Measurements from ENCODE around the gene RNF208. TPM values are rescaled to one million over a fixed set of nuclear protein-coding genes. Genes with fewer than 3 reads are reported as not detected.

The RNF208 gene
- total RNA-seq, 1 donor from 2014 or later, result 5.8 TPM

DNA sequence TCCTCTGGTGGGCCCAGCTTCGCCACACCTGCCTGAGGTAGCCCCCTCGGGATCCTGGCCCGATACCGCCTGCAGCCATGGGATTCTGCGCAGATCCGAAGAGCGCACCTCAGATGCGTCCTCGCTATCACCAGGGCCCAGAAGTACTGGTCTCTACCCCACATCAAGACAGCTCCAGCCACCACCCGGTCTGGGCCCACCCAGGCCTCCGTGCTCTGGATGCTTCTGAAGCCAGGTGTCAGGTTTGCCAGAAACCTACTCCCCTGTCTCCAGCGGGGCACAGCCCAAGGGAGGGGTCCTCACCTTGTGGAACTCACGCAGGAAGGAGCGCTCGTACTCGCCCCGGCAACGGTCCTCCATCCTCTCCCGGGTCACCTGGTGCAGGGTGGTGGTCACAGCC lies 36.1 kb downstream of the RNF208 start:
- ATAC-seq (no peak), DNase-seq (no peak)
- Histone ChIP-seq H3K4me3 (no peak overlapping the region), H3K27me3 (ENCODE audit: low read depth) (no peaks in the 10 kb centered on the region), H3K4me1 (peaks cover 49% of the 10 kb centered on the region), H3K27ac (no peak overlapping the region), H3K36me3 (peaks cover 69% of the 10 kb centered on the region), H3K9me3 (no peaks in the 10 kb centered on the region)
- TF ChIP-seq, protein P1, sequence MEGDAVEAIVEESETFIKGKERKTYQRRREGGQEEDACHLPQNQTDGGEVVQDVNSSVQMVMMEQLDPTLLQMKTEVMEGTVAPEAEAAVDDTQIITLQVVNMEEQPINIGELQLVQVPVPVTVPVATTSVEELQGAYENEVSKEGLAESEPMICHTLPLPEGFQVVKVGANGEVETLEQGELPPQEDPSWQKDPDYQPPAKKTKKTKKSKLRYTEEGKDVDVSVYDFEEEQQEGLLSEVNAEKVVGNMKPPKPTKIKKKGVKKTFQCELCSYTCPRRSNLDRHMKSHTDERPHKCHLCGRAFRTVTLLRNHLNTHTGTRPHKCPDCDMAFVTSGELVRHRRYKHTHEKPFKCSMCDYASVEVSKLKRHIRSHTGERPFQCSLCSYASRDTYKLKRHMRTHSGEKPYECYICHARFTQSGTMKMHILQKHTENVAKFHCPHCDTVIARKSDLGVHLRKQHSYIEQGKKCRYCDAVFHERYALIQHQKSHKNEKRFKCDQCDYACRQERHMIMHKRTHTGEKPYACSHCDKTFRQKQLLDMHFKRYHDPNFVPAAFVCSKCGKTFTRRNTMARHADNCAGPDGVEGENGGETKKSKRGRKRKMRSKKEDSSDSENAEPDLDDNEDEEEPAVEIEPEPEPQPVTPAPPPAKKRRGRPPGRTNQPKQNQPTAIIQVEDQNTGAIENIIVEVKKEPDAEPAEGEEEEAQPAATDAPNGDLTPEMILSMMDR (IDR thresholded peaks at IDR 0.05), result no peak
- intact Hi-C loops (cut with DNase I), result no loop called here

DNA sequence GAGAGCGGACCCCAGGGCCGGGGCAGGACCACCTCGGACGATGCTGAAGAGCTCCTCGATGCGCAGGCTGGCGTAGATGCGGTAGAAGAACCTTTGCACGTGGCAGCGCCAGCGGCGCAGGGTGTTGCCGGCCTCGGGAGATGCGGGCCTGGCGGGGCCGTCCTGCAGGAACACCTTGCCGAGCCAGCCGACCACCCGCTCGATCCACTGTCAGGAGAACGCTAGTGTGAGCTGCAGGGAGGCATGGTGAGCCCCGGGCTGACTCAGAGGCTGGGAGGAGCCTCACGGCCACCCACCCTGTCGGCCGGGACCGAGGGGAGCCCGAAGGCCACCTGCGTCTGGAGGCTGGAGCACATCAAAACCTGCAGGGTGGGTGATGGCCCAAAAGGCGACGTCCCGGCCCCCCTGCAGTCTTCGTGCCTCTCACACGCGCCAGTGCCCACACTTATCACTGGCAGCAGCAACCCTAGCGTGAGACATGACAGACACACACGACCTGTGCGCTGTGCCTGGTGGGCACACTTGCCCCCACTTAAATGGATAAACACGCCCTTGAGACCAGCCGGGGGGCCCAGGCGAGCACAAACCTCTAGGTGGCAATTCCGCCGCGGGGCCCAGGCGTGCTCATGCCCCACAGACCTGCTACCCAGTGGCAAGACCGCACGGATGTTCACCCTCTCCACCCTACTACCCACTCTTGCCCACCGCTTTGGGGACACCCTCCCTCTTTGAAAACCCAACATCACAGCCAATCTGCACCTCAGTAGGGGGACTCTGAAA lies 37.0 kb downstream of the RNF208 start:
- H3K27ac ChIP-seq, result no peak overlapping the region
- peaks cover 41% of the 10 kb centered on the region for H3K4me1 ChIP-seq
- TF ChIP-seq, protein P1 (IDR thresholded peaks at IDR 0.05), result no peak
- DNase-seq (no peak), ATAC-seq (no peak)
- intact Hi-C loops (cut with DNase I), result no loop called here
- peaks cover 69% of the 10 kb centered on the region for H3K36me3 ChIP-seq
- H3K4me3 ChIP-seq, result no peak overlapping the region
- H3K9me3 ChIP-seq, result no peaks in the 10 kb centered on the region
- H3K27me3 ChIP-seq (ENCODE audit: low read depth), result no peaks in the 10 kb centered on the region

DNA sequence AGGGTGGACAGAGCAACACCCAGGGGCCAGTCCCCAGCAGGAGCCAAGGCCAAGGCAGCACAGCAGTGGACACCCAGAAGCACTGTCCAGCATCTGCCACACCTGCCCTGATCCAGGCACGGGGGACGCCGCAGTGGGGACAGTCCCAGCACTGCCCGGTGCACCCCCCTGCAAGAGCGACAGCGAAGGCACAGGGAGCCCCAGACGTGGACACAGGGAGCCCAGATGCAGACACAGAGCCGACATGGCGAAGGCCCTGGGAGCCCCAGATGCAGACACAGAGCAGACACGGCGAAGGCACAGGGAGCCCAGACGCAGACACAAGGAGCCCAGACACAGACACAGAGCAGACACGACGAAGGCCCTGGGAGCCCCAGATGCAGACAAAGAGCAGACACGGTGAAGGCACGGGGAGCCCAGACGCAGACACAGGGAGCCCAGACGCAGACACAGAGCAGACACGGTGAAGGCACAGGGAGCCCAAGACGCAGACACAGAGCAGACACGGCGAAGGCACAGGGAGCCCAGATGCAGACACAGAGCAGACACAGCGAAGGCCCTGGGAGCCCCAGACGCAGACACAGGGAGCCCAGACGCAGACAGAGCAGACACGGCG lies 38.0 kb downstream of the RNF208 start:
- Histone ChIP-seq H3K27me3 (ENCODE audit: low read depth) (no peaks in the 10 kb centered on the region), H3K27ac (no peak overlapping the region), H3K9me3 (no peaks in the 10 kb centered on the region), H3K36me3 (peaks cover 74% of the 10 kb centered on the region), H3K4me1 (peaks cover 31% of the 10 kb centered on the region), H3K4me3 (no peak overlapping the region)
- intact Hi-C loops (cut with DNase I), result no loop called here
- TF ChIP-seq, protein P1 (IDR thresholded peaks at IDR 0.05), result no peak
- no peak for ATAC-seq
- no peak for DNase-seq

DNA sequence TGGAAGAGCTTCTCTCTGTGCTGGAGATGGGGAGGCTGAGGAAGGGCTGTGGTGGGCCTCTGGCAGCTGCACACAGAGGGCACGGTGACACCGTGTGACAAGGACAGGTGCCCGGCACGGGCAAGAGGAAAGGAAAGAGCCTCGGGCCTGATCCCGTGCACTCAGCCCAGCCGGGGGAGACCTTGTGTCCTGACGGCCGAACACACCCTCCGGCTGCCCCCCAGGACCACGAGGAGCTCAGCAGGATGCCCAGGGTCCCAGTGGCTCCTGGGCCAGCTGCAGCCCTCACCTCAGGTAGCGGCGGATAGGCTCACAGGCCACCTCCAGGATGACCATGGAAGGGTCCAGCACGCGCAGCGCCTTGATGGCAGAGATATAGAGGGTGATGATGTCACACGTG lies 39.2 kb downstream of the RNF208 start:
- TF ChIP-seq, protein P1 (IDR thresholded peaks at IDR 0.05), result no peak
- ATAC-seq, result no peak
- intact Hi-C loops (cut with DNase I), result no loop called here

DNA sequence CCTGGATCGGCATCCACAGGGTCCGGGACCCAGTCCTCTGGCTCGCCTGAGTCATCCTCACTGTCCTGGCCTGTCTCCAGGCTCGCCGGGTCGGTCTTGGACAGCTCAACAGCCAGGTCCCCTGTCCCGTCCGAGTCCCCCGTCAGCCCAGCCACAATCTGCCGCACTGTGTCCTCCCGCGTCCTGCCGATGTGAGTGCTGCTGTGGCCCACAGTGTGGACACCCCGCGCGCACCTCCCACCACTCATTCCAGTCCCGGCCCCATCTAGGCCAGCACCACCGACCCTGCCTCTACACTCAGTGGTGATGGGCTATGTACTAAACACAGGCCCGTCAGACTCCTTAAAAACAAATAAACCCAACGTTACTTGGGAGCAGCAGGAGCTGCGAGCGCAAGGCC lies 40.4 kb downstream of the RNF208 start:
- peaks cover 88% of the 10 kb centered on the region for H3K36me3 ChIP-seq
- peaks cover 19% of the 10 kb centered on the region for H3K4me1 ChIP-seq
- H3K27ac ChIP-seq, result no peak overlapping the region
- H3K9me3 ChIP-seq, result no peaks in the 10 kb centered on the region
- intact Hi-C loops (cut with DNase I), result no loop called here
- DNase-seq (no peak), ATAC-seq (no peak)
- TF ChIP-seq, protein P1 (IDR thresholded peaks at IDR 0.05), result no peak
- no peak overlapping the region for H3K4me3 ChIP-seq
- no peaks in the 10 kb centered on the region for H3K27me3 ChIP-seq (ENCODE audit: low read depth)

More for the DNA sequence above, 39.2 kb downstream of the RNF208 start:
- Histone ChIP-seq H3K36me3 (peaks cover 87% of the 10 kb centered on the region), H3K4me1 (peaks cover 30% of the 10 kb centered on the region), H3K27ac (no peak overlapping the region), H3K9me3 (no peaks in the 10 kb centered on the region), H3K27me3 (ENCODE audit: low read depth) (no peaks in the 10 kb centered on the region), H3K4me3 (no peak overlapping the region)
- DNase-seq, result no peak

Data from lower lobe of right lung (tissue), 2 donors.